Measurements from ENCODE around the gene GATA3. TPM values are rescaled to one million over a fixed set of nuclear protein-coding genes. Genes with fewer than 3 reads are reported as not detected.
A peak's percentile ranks its signal among the peaks of the same experiment; 100 is the strongest.

Gene GATA3
- total and polyA plus RNA-seq, 2 experiments from 2014 or later: not detected

GRCh38 chr10:8049865-8050555 lies 4.5 kb upstream of the GATA3 start:
- TF ChIP-seq EZH2 (IDR thresholded peaks at IDR 0.05; ENCODE audit: insufficient read depth, poor library complexity, severe bottlenecking) (peak; percentile 99), EZH2phosphoT487 (IDR thresholded peaks at IDR 0.05; ENCODE audit: insufficient read depth, low read depth) (peak; percentile 79)
- Histone ChIP-seq H3K36me3 (ENCODE audit: low read depth) (no peaks in the 10 kb centered on the region), H3K27ac (no peak overlapping the region), H3K9me3 (ENCODE audit: low read depth) (no peaks in the 10 kb centered on the region), H3K79me2 (ENCODE audit: insufficient read depth) (no peaks in the 10 kb centered on the region), H3K4me3 (peak overlapping the region; percentile 55), H4K20me1 (ENCODE audit: insufficient read depth) (no peaks in the 10 kb centered on the region), H3K9ac (no peak overlapping the region), H3F3A (ENCODE audit: insufficient read depth) (no peaks in the 10 kb centered on the region), H3K4me1 (ENCODE audit: insufficient read depth) (0 out of 2 replicates have a peak, but pooled peaks cover 3% of the 10 kb centered on the region), H3K9me2 (ENCODE audit: insufficient read depth) (no peaks in the 10 kb centered on the region), H2AFZ (peak overlapping the region; percentile 55), H3K4me2 (ENCODE audit: unreplicated experiment) (peak overlapping the region; percentile 57), H3K27me3 (replicated peaks; ENCODE audit: insufficient read depth) (peaks cover 86% of the 10 kb centered on the region)
- no peak for DNase-seq
- 8 to 10% methylated on average over 67 to 68 of the region's 68 CpGs for WGBS, 2 experiments (ENCODE audit: low coverage in 1 of 2, low lambda C conversion rate in 2 of 2, missing lambda C conversion rate in 2 of 2)
- in situ Hi-C loops (cut with MboI): no loop called here

GRCh38 chr10:8050556-8051108 lies 3.9 kb upstream of the GATA3 start:
- Histone ChIP-seq H3F3A (ENCODE audit: insufficient read depth) (no peaks in the 10 kb centered on the region), H3K79me2 (ENCODE audit: insufficient read depth) (no peaks in the 10 kb centered on the region), H3K9me2 (ENCODE audit: insufficient read depth) (no peaks in the 10 kb centered on the region), H3K9me3 (ENCODE audit: low read depth) (no peaks in the 10 kb centered on the region), H3K4me2 (ENCODE audit: unreplicated experiment) (peak overlapping the region; percentile 57), H2AFZ (peak overlapping the region; percentile 55), H3K36me3 (ENCODE audit: low read depth) (no peaks in the 10 kb centered on the region), H3K9ac (no peak overlapping the region), H3K27me3 (replicated peaks; ENCODE audit: insufficient read depth) (peaks cover 86% of the 10 kb centered on the region), H4K20me1 (ENCODE audit: insufficient read depth) (no peaks in the 10 kb centered on the region), H3K27ac (no peak overlapping the region), H3K4me1 (ENCODE audit: insufficient read depth) (0 out of 2 replicates have a peak, but pooled peaks cover 3% of the 10 kb centered on the region), H3K4me3 (peak overlapping the region; percentile 55)
- peak; percentile 62 for TF ChIP-seq EZH2 (IDR thresholded peaks at IDR 0.05; ENCODE audit: insufficient read depth, poor library complexity, severe bottlenecking)
- peak; percentile 75; the same call in 1 of the 2 replicates for TF ChIP-seq EZH2phosphoT487 (IDR thresholded peaks at IDR 0.05; ENCODE audit: insufficient read depth, low read depth)
- WGBS, 2 experiments (ENCODE audit: low coverage in 1 of 2, low lambda C conversion rate in 2 of 2, missing lambda C conversion rate in 2 of 2): 1 to 2% methylated on average over 42 to 59 of the region's 60 CpGs
- peak; percentile 44 for DNase-seq
- in situ Hi-C loops (cut with MboI): no loop called here

- Histone ChIP-seq H2AFZ (no peak overlapping the region), H3K9me3 (ENCODE audit: low read depth) (no peaks in the 10 kb centered on the region), H3K27ac (no peak overlapping the region), H3K79me2 (ENCODE audit: insufficient read depth) (no peaks in the 10 kb centered on the region), H3K4me3 (no peak overlapping the region), H4K20me1 (ENCODE audit: insufficient read depth) (no peaks in the 10 kb centered on the region), H3K4me1 (ENCODE audit: insufficient read depth) (0 out of 2 replicates have a peak, but pooled peaks cover 3% of the 10 kb centered on the region), H3K9ac (no peak overlapping the region), H3F3A (ENCODE audit: insufficient read depth) (no peaks in the 10 kb centered on the region), H3K27me3 (replicated peaks; ENCODE audit: insufficient read depth) (peaks cover 86% of the 10 kb centered on the region), H3K4me2 (ENCODE audit: unreplicated experiment) (no peak overlapping the region), H3K36me3 (ENCODE audit: low read depth) (no peaks in the 10 kb centered on the region), H3K9me2 (ENCODE audit: insufficient read depth) (no peaks in the 10 kb centered on the region)
- DNase-seq: no peak
- TF ChIP-seq EZH2 (IDR thresholded peaks at IDR 0.05; ENCODE audit: insufficient read depth, poor library complexity, severe bottlenecking) (peak; percentile 0), EZH2phosphoT487 (IDR thresholded peaks at IDR 0.05; ENCODE audit: insufficient read depth, low read depth) (0 out of 2 replicates have a peak, but pooled peaks have one; percentile 59)
- in situ Hi-C loops (cut with MboI): no loop called here
- WGBS, 2 experiments (ENCODE audit: low coverage in 1 of 2, low lambda C conversion rate in 2 of 2, missing lambda C conversion rate in 2 of 2): 7 to 10% methylated on average over 13 to 40 of the region's 52 CpGs
Measured at GRCh38 chr10:8051109-8051821, 3.2 kb upstream of the GATA3 start.

GRCh38 chr10:8051851-8052257 lies 2.6 kb upstream of the GATA3 start:
- WGBS, 2 experiments (ENCODE audit: low coverage in 1 of 2, low lambda C conversion rate in 2 of 2, missing lambda C conversion rate in 2 of 2): 5 to 7% methylated on average over 15 to 29 of the region's 29 CpGs
- Histone ChIP-seq H3K79me2 (ENCODE audit: insufficient read depth) (no peaks in the 10 kb centered on the region), H4K20me1 (ENCODE audit: insufficient read depth) (no peaks in the 10 kb centered on the region), H3K4me2 (ENCODE audit: unreplicated experiment) (no peak overlapping the region), H2AFZ (no peak overlapping the region), H3F3A (ENCODE audit: insufficient read depth) (no peaks in the 10 kb centered on the region), H3K4me1 (ENCODE audit: insufficient read depth) (0 out of 2 replicates have a peak, but pooled peaks cover 3% of the 10 kb centered on the region), H3K9ac (no peak overlapping the region), H3K27me3 (replicated peaks; ENCODE audit: insufficient read depth) (peaks cover 86% of the 10 kb centered on the region), H3K9me2 (ENCODE audit: insufficient read depth) (no peaks in the 10 kb centered on the region), H3K9me3 (ENCODE audit: low read depth) (no peaks in the 10 kb centered on the region), H3K36me3 (ENCODE audit: low read depth) (no peaks in the 10 kb centered on the region), H3K27ac (no peak overlapping the region), H3K4me3 (no peak overlapping the region)
- no peak for TF ChIP-seq EZH2 (IDR thresholded peaks at IDR 0.05; ENCODE audit: insufficient read depth, poor library complexity, severe bottlenecking)
- TF ChIP-seq EZH2phosphoT487 (IDR thresholded peaks at IDR 0.05; ENCODE audit: insufficient read depth, low read depth): no peak
- no peak for DNase-seq
- in situ Hi-C loops (cut with MboI): no loop called here

Data from GM23248 (cell line).